GM19468 (cell line): Measurements from ENCODE around the gene PCGF3.
"Not testable (repeated sequence)": the region's sequence is repeated elsewhere in the genome, so short reads cannot be mapped to it uniquely, and the experiment has no call there.

Experiments
- ATAC-seq: cut with Tn5 transposase; IDR thresholded peaks from one replicate; pipeline ENCODE4 v1.9.1; 2021; ENCODE audit warnings: mild to moderate bottlenecking, moderate library complexity, moderate number of reproducible peaks; ENCODE audit not compliant: unreplicated experiment; ENCODE audit errors: extremely low read depth

Gene PCGF3

DNA sequence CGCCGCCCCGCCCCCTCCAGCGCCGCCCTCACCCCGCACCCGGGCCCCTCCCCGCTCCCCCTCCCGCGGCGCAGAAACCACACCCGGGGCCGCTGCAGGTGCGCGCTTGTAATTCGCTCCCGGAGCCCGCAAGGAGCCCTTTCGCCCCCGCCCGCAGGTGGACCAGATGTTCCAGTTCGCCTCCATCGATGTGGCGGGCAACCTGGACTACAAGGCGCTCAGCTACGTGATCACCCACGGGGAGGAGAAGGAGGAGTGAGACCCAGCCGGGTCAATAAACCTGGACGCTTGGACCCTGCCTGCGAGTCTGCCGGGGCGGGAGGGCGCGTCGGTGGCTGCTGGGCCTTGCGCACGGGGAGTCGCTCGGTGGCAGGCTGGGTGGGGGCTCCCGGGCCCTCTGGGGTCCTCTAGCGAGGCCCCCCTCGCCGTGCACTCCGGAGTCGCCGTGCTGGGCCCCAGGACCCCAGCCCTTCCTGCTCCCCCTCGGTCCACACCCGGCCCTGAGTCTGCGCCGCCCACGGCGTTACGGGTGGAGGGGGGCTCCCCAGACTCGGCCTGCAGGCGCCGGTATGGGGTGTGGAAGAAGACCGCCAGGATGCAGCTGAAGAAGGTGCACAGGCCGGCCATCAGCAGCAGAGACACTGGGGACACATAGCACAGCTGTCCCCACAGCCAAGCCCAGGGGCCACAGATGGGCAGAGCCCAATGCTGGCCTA is 23.7 kb upstream of the PCGF3 start:
- no peak for ATAC-seq

DNA sequence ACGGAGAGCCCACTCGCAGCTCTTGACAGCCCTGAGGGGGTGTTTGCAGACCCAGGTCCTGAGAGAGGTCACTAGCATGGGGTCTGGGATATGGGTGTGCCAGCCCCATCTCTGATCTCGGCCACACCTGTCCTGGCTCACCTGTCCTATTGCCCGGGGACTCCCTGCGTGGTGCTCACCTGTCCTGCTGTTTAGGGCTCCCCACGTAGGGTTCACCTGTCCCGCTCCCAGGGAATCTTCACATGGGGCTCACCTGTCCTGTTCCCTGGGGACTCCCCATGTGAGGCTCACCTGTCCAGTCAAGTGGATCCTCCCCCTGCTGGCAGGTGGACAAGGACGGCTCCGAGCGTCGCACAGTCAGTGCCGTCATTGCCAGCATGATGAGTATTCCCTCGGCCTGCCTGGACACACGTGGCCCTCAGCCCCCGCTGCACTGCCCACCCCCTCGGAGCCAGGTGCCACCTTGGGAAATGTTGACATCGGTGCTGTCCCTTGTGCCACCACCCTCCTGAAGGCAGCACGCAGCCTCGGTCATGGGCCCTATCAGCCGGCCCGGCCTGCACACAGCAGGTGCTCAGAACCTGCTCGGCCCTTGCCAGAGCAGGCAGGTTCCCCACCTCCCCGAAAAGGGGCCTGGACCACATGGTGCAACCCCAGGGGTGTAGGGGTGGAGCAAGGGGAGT is 23.0 kb upstream of the PCGF3 start:
- ATAC-seq, result no peak

DNA sequence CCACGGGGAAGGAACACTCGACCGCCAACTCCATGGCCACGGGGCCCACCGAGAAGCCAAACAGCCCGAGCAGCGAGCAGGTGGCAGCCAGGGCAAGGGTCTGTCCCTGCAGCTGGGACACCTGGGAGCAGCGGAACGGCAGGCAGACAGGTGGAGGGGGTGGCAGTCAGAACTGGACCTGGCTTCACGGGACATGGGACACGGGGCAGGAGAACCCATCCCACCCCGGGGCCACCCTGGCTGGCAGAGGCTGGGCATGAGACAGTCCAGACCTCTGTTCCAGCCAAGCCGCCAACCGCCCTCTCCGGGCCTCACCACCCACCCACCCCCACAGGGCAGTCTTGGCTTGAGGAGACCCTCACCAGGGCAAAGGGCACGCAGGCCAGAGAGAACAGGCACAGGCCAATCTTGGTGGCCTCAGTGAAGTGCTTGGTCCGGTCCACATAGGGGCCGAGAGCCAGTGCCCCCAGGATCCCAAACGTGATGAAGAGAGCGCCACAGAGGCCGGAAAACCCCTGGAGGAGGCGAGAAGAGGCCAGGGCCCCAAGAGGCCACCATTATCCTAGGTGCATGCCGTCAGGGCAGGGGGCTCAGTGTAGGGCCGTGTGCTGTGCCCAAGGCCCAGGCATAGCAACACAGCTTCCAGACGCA is 22.3 kb upstream of the PCGF3 start:
- no peak for ATAC-seq

- ATAC-seq, result no peak
Observed at GRCh38 chr4:683982-684622, 21.5 kb upstream of the PCGF3 start.

- ATAC-seq, result no peak
Observed at GRCh38 chr4:684623-685327, 20.9 kb upstream of the PCGF3 start.

DNA sequence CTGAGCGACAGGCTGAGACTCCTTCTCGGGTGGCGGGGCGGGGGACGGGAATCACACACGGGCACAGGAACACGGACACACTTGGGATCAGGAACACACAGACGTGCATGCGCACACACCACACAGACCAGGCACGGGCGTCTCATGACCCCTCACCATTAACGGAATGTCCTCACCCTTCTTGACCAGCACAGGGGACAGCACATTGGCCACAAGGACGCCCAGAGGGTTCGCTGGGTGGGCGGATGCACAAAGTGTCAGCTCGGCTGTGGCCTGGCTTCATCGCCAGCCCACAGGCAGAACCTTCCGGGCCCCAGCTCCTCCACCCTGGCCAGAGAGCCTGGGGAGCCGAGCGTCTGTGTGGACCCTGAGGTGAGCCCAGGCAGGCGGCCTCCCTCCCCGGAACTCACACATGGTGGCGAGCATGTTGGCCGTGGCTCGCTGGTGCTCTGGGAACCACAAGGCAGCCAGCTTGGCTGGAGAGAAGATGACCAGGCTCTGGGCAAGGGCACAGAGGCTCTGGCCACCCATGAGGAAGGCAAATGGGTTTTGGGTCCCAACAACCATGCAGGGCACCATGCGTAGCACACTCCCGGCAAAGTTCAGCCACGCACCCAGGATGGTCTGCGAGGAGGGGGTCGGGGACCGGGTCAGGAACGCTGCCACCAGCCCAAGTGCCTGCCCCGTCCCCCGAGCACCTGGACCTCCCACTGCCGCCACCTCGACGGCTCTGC is 19.8 kb upstream of the PCGF3 start:
- no peak for ATAC-seq

DNA sequence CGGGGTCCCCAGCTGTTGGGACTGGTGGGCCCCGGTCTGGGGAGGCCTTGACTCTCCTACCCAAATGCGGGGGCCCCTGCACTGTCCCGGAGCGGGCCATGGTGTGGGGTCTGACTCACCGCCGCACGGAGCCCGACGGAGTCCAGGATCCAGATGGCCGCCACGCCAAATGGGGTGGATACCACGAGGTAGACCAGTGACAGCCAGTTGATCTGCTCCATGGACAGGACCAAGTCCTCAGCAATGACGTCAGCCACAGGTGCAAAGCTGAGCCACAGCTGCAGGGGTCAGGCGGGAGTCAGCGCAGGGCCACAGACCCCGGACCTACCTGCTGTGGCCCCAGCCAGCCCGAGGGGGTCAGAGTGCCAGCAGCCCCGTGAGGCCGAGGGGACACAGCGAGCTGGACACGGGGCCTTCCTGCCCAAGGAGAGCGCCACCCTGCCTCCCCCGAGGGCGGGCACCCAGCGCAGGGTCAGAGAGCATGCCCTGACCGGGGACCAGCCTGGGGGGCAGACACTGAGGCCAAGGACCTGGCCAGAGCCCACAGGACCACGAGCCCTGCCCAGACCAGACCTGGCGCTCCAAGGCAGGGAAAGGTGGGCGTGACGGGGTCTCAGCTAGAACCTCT is 19.1 kb upstream of the PCGF3 start:
- no peak for ATAC-seq

GRCh38 chr4:687048-687970 is 18.3 kb upstream of the PCGF3 start:
- no peak for ATAC-seq

DNA sequence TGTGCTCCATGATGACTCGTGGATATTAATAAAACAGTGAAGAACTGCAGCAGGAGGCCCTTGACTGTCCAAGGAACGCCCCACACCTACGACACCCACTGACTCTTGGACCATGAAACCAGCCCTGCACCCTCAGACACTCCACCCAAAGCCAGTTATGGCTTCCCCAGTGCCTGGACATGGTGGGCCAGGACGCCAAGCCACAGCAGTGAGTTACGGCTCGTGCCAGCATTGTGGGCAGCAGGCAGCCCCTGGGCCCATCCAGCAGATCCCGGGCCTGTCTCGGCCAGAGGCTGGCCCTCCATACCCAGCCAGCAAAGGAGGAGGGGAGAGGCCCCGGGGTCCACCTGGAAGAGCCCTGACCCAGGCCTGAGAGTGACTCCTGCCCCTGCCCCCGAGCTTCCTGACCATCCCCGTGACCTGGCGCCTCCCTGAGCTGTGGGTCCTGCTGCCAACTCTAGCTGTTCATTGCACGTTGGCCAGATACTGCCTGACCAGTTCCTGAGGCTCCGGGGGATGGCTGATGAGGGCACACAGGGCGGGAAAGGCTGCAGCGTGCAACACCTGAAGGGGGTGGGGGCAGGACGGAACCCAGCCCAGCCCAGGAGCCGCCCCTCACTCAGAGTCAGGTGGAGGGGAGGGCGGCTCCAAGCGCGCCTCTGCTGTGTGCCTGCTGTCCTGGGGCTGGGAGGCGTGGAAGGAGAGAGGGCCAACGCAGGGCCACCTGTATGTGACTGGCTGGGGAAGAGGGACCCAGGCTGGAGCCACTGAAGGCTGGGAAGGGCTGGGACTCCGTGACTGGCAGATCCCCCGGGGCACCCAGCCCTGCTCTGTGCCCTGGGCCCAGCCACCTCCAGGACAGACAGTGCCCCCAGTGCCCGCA is 17.4 kb upstream of the PCGF3 start:
- ATAC-seq, result no peak

DNA sequence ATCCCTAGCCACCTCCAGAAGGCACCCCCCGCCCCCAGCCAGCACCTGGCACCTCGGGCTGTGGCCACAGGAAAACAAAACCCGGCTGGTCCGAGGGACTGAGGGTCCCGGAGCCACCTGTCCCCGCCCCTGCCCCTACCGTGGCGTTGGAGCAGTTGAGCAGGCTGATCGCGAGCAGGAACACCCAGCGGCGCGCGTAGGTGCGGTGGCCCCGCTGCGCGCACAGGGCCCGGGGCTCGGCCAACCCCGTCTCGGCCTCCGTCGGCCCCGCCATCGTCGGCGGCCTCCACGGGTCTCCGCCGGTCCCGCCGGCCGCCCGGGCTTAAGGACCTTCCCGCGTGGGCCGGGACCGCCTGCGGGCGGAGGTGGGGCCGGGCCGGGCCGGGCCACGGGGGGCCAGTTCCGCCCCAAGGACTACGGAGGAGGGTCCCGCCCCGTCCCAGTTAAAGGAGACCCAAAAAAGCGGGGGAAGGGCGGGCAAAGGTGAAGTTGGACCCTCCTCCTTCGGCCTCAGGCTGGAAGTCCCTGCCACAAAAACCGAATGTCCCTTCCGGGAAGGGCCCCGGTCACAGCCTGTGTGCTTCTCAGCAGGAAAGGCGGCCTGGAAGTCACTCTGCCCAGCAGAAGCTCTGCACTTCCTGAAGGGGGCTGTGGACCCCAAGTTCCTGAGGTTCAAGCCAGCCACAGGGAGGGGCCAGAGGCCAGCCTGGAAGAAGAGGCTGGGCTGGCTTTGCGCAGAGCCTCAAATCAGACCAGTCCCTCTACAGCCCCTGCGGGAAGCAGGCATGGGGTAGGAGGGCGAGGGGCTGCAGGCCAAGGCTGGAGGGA is 16.6 kb upstream of the PCGF3 start, which contains the start of gene SLC49A3:
Gene SLC49A3, minus strand, starts transcription at position 298 of the 828 bp plus-strand sequence. Its CDS starts 24 bp downstream, at position 274.
- no peak for ATAC-seq

DNA sequence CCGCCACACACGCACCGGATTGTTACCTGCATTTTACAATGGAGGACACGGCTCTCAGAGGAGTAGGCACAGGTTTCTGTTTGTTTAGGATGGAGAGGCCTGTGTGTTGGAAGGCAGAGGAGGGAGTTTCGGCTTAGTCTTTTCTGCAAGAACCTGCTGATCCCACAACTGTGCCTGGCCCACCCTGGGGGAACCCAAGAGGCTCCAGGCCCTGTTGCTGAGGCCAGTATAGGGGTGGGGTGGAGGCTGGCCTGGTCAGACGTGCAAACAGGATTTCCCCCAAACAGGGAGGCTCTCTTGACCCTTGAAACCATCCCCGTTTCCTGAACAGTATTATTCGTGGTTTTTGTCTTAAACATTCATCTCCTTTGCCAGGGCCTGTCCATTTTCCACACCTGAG is 15.9 kb upstream of the PCGF3 start:
- no peak for ATAC-seq

DNA sequence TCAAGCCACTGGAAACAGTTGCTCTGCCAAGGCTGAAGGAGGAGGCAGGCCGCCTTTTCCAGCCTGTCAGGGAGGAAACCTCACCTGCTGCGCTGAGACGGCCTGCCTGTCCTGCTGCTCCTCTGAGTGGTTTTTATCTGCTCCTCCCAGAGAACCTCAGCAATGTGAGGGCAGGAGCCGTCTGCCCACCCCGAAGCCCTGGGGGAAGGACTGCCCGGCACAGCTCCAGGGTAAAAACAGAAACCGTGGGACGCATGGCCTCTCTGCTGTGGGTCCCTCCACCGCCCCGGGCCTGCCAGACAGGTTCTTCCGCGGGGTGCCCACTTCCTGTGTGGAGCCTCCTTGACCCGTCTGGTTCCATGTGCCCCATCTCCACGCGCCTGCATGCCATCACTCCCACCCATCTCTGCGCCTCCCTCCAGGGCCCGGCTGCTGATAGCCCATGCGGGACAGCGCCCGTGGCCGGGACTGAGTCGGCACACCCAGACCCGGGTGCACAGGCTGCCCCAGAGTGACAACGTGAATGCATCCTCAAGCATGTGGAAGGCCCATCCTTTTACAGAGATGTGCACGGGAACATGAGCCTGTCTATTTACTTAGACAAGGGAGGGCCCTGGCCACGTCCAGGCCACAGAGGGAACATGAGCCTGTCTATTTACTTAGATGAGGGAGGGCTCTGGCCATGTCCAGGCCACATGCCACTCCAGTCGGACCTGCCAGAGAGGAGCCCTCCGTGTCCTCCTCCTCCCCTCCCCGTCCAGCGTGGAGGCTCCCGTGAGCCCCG is 12.7 kb upstream of the PCGF3 start:
- no peak for ATAC-seq

- not testable (repeated sequence) for ATAC-seq
Observed at GRCh38 chr4:694341-694940, 11.2 kb upstream of the PCGF3 start.

- no peak for ATAC-seq
Observed at GRCh38 chr4:699816-700580, 5.6 kb upstream of the PCGF3 start.
